Brain pericyte (primary cell): ENCODE data around the gene PLEKHA4.
"Not testable (repeated sequence)": the region's sequence is repeated elsewhere in the genome, so short reads cannot be mapped to it uniquely, and the experiment has no call there.

Experiments used
- DNase-seq: peaks from one replicate; pipeline ENCODE4 v3.0.0-alpha.2; 2012; ENCODE audit warnings: low read depth, low spot score

The PLEKHA4 gene

DNA sequence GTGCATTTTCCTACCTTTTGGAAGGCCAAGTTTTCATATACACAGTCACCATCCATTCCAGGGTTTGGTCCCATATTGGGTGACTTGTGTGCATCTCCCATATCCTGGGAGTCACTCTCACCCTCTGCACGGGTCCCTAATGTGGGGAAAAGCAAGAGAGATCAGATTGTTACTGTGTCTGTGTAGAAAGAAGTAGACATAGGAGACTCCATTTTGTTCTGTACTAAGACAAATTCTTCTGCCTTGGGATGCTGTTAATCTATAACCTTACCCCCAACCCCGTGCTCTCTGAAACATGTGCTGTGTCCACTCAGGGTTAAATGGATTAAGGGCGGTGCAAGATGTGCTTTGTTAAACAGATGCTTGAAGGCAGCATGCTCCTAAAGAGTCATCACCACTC is 21.1 kb upstream of the PLEKHA4 start:
- DNase-seq: not testable (repeated sequence)

DNA sequence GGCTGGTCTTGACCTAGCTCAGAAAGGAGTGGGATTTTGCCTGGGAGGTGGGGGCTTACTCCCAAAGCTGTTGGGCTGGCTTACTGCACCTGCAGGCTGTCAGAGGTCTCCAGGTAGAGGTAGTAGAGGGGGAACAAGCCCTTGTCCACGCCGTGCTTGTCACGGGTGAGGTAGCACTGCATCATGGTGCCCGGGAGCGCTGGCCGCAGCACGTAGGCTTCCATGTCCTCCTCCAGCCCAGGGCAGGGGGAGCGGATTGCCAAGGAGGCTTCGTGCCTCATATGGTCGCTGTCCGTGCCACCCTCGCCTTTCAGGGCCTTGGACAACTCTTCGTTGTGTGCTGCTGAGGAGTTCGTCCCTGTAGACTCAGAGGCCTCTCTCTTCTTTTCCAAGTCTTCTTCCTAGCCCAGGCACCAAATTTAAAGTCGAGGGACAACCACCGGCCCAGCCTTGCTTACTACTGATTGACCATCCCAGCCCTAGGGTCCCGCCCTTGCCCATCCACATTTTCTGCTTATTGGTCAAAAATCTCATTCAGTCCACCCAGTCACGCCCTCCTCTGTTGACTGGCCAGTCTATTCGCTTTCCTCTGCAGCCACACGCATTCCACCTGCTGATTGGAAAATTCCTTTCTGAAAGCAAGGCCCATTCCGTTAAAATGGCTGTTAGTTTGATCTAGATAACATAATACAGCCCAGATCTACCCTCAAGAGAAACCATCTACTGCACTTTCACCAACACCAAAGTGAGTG is 19.6 kb upstream of the PLEKHA4 start:
- no peak for DNase-seq

DNA sequence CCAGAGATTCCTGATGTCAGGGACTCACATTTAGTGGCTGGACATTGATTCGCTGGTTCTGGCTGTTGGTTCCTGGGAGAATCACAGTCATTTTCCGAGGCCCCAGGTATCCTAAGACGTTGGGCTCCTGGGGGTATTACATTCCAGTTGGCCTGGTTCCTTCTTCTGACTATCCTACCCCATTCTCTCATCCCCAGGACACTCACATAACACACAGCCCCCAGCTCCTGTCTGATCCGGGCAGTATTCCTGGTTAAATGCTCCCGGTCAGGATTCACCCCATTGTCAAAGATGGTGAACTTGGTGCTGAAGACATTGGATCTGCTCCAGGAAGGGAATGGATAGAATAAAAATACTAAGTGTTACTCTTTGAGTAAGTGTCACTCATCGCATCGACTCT is 15.3 kb upstream of the PLEKHA4 start:
- DNase-seq: no peak

GRCh38 chr19:48881741-48882657 is 13.6 kb upstream of the PLEKHA4 start:
- DNase-seq: no peak

- DNase-seq: not testable (repeated sequence)
These were observed 11.3 kb upstream of the PLEKHA4 start for GRCh38 chr19:48879696-48880095.

- no peak for DNase-seq
These were observed 10.7 kb upstream of the PLEKHA4 start for GRCh38 chr19:48879025-48879637.

DNA sequence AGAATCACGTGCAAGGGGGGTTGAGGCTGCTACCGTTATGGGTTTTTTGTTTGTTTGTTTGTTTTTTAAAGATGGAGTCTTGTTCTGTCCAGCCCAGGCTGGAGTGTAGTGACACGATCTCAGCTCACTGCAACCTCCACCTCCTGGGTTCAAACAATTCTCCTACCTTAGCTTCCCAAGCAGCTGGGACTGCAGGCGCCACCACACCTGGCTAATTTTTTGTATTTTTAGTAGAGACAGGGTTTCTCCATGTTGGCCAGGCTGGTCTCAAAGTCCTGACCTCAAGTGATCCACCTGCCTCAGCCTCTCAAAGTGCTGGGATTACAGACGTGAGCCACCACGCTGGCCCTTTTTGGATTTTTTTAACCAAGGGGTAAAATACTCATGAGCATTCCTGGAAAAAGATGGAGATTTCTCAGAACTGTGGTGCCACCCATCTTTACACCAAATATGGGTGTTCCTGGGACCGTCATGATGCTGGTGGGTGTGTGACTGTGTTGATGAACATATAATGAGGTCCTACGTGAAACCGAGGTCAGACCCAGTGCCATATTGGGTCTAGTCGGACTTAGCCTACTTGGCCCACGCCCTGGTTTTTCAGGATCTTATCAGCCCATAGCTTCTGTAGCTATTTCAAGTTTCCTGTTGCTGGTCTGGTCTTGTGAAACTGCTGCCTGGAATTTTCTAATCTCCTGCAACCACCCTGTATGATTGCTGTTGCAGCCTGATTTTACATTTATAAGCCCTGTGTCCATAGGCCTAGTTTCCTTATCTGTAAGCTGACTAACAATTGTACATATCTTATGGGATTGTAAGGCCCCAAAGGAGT is 10.0 kb upstream of the PLEKHA4 start:
- DNase-seq: no peak

DNA sequence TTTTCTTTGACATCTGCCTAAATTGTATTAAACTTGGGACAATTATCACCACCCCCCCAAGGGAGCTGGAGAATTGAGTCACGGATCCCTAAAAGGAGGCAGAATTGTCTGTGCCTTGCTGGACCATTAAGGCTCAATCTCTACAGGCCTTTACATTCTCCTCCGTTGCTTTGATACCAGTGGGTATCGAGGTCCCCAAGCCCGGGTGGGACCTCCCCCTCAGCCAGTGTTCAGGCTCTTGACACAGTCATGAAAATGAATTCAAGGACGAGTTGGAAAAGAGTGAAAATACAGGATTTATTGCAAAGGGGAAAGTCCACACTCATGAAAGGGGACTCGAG is 9.4 kb upstream of the PLEKHA4 start:
- no peak for DNase-seq

- DNase-seq: not testable (repeated sequence)
These were observed 7.9 kb upstream of the PLEKHA4 start for GRCh38 chr19:48876043-48876981.

GRCh38 chr19:48874303-48875135 is 6.1 kb upstream of the PLEKHA4 start:
- no peak for DNase-seq

- DNase-seq: no peak
These were observed 5.3 kb upstream of the PLEKHA4 start for GRCh38 chr19:48873476-48874302.

DNA sequence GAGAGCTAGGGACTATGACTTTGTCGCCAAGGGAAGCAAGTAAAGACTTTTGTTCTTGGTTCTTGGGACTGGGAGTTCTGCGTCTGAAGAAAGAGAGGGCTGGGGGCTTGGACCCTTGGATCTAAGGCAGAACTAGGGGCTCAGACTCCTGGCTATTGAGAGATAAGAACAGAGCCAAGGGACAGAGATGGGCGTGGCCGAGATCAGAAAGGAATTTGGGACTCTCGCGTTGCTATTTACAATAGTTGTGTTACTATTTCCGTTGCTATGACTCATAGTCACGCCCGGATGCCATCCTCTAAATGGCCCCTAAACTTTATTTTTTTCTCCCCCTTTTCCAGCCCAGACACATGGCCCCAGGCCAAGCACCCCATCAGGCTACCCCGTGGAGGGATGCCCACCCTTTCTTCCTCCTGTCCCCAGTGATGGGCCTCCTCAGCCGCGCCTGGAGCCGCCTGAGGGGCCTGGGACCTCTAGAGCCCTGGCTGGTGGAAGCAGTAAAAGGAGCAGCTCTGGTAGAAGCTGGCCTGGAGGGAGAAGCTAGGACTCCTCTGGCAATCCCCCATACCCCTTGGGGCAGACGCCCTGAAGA is 4.6 kb upstream of the PLEKHA4 start:
- peak; percentile 61 for DNase-seq

DNA sequence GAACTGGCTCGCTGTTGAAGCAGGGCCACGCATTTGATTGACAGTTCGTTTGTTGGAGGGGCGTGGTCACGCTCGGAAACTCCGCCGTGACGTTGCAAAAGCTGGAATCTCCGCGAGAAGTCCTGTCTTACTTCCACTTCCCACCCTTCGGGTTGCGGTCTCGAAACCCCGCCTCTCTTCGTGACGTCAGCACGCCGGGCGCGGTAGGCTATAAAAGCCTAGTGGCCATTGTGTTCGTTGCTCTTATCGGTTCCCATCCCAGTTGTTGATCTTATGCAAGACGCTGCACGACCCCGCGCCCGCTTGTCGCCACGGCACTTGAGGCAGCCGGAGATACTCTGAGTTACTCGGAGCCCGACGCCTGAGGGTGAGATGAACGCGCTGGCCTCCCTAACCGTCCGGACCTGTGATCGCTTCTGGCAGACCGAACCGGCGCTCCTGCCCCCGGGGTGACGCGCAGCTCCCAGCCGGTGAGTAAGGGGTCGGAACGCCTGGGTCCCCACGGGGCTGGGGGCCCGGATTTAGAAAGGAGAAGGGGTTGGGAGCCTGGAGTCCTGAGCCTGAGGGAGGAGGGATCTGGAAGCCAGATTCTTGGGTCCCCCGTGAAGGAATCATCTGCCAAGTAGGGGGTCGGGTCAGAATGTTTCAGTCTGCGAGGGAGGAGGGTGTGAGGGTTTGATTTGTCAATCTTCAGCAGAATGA is 3.9 kb upstream of the PLEKHA4 start, which contains the start of gene PPP1R15A:
TSS of gene PPP1R15A (plus strand) at position 240 of the 702 bp plus-strand sequence. CDS start 813 bp downstream, outside the sequence.
- DNase-seq: peak; percentile 97

GRCh38 chr19:48871471-48872181 is 3.2 kb upstream of the PLEKHA4 start:
- not testable (repeated sequence) for DNase-seq

DNA sequence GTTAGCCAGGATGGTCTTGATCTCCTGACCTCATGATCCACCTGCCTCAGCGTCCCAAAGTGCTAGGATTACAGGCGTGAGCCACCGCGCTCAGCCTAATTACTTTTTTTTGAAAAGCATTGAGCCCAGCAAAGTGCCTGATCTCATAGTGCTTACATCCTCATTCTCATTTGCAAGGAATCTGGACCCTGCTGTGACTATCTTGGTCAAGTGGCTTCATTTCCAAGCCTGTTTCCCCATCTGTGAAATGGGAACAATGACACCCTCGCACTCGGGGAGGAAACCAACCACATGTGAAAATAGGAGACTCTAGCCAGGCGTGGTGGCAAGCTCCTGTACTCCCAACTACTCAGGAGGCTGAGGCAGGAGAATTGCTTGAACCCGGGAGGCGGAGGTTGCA is 1.6 kb upstream of the PLEKHA4 start:
- no peak for DNase-seq

GRCh38 chr19:48867746-48868113 is 687 bp downstream of the PLEKHA4 start:
- DNase-seq: no peak
